ENCODE data around the gene CALD1.

CALD1 gene

GRCh38 chr7:134788191-134788590, 8.8 kb downstream of the CALD1 start:
- no peak for DNase-seq (ENCODE audit: low read depth)

- no peak for DNase-seq (ENCODE audit: low read depth)
Measured at GRCh38 chr7:134789967-134790685, 10.7 kb downstream of the CALD1 start.

- no peak for DNase-seq (ENCODE audit: low read depth)
Measured at GRCh38 chr7:134792968-134793367, 13.5 kb downstream of the CALD1 start.

GRCh38 chr7:134795231-134795630, 15.8 kb downstream of the CALD1 start:
- DNase-seq (ENCODE audit: low read depth) = no peak

- DNase-seq (ENCODE audit: low read depth) = no peak
Measured at GRCh38 chr7:134798155-134798554, 18.7 kb downstream of the CALD1 start.

GRCh38 chr7:134799377-134799776, 19.9 kb downstream of the CALD1 start:
- no peak for DNase-seq (ENCODE audit: low read depth)

- DNase-seq (ENCODE audit: low read depth) = no peak
Measured at GRCh38 chr7:134802762-134803161, 23.3 kb downstream of the CALD1 start.

GRCh38 chr7:134804351-134804750, 24.9 kb downstream of the CALD1 start:
- no peak for DNase-seq (ENCODE audit: low read depth)

- no peak for DNase-seq (ENCODE audit: low read depth)
Measured at GRCh38 chr7:134804854-134805253, 25.4 kb downstream of the CALD1 start.

- DNase-seq (ENCODE audit: low read depth) = no peak
Measured at GRCh38 chr7:134806197-134806596, 26.8 kb downstream of the CALD1 start.

- DNase-seq (ENCODE audit: low read depth) = no peak
Measured at GRCh38 chr7:134809616-134810015, 30.2 kb downstream of the CALD1 start.

GRCh38 chr7:134811765-134812164, 32.3 kb downstream of the CALD1 start:
- no peak for DNase-seq (ENCODE audit: low read depth)

- no peak for DNase-seq (ENCODE audit: low read depth)
Measured at GRCh38 chr7:134813663-134814396, 34.4 kb downstream of the CALD1 start.

GRCh38 chr7:134814730-134815364, 35.4 kb downstream of the CALD1 start:
- DNase-seq (ENCODE audit: low read depth) = no peak

GRCh38 chr7:134818613-134819345, 39.3 kb downstream of the CALD1 start:
- no peak for DNase-seq (ENCODE audit: low read depth)

- no peak for DNase-seq (ENCODE audit: low read depth)
Measured at GRCh38 chr7:134819401-134819800, 40.0 kb downstream of the CALD1 start.

- DNase-seq (ENCODE audit: low read depth) = no peak
Measured at GRCh38 chr7:134820295-134820694, 40.9 kb downstream of the CALD1 start.

- no peak for DNase-seq (ENCODE audit: low read depth)
Measured at GRCh38 chr7:134820778-134821177, 41.3 kb downstream of the CALD1 start.

GRCh38 chr7:134823400-134823799, 44.0 kb downstream of the CALD1 start:
- DNase-seq (ENCODE audit: low read depth) = no peak

- no peak for DNase-seq (ENCODE audit: low read depth)
Measured at GRCh38 chr7:134825666-134826065, 46.2 kb downstream of the CALD1 start.

GRCh38 chr7:134826105-134826504, 46.7 kb downstream of the CALD1 start:
- no peak for DNase-seq (ENCODE audit: low read depth)

GRCh38 chr7:134827436-134827835, 48.0 kb downstream of the CALD1 start:
- no peak for DNase-seq (ENCODE audit: low read depth)
